ENCODE results near the gene AGAP1.

AGAP1 gene

DNA sequence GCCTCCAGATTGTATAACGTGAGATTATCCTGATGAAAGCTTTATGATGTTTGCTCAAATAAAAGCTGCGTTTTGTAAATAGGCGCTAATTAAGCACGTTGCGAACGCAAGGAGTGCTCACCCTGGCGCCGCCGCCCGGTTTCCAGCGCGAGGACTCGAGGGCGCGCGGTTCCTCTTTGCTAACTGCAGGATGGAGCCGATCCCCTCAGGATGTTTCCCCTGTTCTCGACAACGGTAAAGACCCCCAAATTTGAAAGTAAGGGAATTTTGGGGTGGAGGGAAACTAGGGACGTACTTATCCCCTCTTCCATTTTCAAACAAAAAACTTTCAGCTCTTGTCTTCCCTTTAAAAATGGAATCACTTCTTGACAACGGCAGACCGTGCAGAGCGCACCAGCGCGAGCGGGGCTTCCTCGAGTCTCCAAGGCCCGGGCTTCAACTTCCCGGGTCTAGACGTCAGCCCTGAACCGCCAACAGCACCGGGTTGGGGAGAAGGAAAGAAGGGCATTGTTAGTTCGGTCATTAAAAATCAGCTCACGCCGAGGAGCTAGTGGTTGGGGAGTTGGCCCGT lies 675.4 kb downstream of the AGAP1 start:
- no peak for DNase-seq

DNA sequence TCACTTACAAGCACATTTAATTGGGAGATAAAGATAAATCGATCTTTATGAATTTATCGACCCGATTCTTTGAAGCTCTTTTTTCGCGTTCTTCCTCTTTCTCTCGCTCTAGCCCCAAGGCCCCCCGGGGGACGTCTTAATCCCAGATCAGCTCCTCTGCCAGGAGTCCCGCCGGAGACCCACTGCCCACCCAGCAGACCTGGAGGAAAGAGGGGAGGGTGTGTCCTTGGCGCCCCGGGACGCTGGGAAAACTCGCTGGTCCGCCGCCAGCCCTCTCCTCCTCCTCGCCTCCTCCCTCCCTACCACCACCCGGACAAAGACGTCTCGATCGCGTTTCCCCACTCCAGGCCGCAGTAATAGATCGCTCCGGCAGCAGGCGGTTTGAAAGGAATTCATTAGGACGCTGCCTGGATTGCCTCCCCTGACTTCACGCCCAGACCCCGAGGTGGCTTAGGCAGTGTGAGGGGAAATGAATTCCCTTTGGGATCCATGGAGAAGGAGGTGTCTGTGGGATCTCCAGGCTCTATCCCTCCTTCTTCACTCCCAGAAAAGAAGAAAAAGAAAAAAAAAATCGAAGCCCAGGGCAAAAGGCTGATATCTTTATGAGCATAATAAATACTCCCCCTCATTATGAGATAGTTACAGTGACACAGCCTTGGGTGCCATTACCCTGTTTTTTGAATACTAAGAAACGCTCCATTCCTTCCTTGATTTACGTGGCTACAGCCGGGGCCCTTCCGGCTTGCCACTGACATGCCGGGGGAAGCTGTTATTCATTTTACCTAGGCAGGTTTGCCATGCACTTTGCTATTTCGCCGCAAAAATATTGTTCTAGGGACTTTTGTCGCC lies 676.1 kb downstream of the AGAP1 start:
- no peak for DNase-seq

DNA sequence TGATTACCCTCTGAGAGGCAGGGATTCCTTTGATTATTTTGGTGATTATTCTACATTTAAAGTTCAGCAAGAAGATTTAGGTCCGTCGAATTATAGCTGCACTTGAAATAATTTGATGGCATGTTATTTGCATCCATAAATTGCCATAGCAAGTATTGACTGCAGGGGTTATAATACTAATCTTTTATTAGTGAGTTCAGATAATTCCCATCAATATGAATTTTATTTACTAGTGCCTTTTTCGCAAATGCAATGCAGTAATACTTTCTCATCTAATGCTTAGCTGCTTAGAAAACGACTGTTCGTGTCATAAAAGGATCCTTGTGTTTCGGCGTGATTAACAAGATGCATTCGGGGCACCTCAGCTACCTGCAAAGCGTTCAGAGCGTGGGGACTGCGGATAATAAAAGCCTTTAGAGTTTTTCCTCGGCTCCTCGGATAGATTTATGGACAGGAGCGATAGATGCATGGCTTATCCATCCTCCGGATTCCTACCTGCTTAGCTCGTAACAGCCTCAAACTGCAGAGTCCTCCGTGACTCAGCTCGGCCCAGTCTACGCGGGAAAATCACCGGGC lies 676.8 kb downstream of the AGAP1 start:
- DNase-seq = no peak

DNA sequence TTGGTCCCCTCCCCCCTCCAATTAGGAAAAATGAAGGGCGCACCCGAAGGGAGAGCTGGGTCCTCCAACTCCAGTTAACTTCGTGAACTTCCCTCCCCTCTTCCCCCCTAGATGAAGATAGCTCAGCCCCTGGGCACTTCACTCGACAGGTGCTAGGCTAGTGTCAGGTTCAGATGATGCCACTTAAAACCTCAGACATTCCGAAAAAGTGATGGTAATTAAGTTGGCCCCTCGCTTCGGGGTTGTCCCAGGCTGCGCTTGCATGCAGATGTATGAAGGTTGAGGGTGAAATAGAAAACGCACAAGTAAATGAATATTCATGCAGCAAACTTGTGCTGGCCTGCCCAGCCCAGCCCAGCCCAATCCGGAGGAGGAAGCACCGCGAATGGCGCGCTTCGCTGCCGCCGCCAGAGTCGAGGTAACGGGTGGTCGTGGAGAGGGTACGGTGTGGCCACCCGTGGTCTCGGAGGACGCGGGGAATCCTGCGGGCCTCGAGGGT lies 677.4 kb downstream of the AGAP1 start:
- DNase-seq = no peak

DNA sequence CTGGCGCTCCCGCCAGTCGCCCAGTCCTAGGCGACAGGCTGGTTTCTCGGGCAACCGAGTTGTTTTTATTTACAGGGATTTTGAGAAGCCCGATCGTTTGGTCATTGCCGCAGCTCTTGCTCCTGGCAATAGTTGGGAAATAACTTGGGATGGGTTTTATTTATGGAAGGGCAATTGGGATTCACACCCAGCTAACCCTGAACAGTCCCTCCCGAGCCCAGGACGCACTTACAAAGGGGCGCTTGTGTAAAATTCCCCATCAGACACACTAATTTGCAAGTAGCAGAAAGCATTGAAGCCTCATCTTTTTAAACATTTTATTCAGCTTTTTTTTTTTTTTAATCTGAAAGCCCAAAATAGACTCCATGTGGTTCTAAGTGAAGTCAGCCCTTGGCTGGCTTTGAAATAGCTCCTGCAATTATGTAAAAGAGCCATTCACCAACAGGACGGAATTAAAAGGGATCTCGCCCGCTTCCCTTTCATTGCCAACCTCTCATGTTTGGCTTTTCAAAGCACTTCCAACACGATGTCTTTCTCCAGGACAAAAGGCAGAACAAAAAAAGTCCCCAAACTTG lies 677.9 kb downstream of the AGAP1 start:
- DNase-seq = no peak

DNA sequence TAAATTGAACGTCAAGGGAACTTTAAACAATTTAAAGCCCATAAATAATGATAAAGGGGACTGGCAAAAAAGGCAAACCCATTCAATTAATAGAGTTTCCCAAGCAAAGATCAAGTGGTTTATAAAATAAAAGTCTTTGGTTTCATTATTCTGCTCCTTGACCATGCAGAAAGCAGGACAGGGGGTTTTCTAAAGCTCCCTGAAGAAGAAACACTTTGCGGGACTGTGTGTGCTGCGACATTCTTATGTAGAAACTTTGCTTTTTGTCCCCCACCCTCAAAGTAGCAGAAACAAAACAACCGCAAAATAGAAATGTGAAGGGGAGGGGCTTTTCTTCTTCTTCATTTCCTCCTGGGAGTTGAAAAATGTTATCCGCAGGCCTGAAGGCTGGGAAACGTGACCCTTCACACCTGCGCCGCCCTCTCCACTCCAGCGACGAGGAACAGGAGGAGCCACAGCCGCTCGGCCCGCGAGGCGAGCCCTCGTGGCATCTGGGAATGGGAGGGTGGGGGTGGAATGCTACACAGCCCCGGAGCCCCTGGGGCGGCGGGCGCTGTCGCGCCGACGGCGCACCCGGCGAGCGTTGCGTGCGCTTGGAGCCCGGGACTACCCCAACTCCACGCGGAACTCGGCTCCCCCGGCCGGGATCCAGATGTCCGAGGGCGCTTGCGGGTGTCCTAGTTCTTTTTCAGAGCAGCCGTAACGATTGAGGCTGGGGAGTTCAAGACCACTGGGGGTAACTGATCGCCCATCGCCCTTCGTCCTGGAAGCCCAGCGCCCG lies 678.6 kb downstream of the AGAP1 start:
- no peak for DNase-seq

DNA sequence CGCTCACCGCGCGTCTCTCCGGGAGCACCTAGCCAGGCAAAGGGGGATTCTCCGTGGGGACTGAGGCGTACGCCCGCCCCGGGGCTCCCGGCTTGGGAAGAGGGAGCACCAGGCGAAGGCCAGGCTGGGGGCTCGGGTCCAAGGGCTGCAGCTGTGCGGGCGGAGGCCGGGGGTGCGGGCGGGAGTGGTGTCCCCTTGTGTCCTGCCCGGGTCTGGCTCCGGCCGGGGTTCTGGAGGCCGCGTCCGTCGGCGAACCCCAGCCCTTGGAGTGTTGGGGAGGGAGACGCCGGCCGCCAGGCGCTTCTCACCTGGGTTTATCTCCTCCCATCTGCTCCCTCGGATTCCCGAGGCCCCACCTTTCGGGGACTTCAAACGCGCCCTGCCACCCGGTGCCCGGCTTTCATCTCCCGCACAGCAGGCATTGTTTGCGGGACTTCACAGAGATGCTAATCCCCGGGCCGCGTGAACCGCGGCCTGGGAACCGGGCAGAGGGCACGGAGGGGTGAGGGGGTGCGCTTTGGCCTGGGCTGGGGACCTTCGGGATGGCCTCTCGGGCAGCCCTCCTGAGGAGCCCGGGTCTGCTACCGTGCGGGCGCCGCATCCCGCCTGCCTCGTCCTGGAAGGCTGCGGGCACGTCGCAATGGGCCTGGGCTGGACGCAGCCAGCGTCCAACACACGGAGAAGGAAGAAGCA lies 679.3 kb downstream of the AGAP1 start:
- no peak for DNase-seq

DNA sequence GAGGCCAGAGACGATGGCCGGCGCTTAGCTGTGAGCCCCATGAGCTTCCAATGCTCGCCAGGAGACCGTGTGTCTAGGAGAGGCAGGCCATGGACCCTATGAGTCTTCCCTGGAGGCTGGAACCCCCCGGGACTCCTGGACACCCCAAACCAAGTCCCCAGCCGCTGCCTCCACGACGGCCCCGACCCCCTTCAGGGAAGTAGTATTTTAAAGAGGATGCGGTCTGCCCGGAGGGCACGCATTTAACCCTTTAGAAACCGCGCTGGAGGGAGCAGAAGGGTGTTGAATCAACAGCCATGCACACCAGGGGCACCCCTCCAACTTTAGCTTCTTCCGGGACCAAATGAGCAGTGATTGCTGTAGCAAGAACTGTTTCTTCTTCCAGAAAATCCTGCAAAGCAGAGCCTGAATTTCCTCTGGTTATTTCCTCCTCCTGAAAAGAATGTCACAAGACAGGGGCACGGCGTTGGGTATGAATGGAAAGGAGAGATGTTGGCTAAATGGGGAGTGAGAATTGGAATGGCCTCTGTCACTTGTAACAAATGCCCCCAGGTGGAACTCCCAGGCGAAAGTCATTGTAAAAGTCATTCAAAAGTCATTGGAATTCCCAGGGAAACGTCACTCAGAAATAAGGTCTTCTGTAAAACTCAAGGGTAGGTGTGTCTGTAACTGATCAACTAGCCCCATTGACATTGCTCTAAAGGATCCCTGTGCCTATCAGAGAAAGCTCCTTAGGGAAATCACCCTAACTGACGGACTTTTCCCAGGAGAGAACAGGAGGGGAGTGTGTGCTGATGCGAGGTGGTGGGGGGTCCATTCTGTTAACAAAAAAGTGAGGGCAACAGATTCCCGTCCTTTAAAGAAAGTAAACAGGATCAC lies 680.1 kb downstream of the AGAP1 start:
- no peak for DNase-seq

DNA sequence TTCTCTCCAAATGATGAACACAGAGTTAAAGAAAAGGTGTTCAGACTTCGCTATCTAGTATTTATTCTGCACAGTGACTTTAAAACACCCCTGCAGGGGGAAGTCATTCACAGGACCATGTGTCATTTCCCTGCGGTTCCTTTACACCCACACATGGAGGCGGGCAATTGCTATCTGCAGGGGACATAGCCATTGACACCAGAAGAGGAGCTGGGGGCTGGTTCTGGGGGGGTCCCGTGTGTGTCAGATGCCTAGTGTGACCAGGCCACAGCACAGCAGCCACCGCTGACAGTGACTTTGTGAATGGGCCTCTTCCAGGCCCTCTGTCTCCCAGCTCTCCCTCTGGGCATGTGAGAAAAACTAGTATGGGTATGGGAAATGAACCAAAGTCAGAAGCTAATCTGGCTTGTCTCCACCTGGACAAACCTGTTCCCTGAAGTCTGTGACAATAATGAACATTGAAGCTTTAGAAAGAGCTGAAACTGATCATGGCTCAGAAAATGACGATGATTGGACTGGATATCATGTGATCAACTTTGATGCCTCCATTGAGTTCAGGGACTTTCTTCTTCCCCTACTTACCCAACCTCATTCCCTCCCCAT lies 681.8 kb downstream of the AGAP1 start:
- DNase-seq = no peak

DNA sequence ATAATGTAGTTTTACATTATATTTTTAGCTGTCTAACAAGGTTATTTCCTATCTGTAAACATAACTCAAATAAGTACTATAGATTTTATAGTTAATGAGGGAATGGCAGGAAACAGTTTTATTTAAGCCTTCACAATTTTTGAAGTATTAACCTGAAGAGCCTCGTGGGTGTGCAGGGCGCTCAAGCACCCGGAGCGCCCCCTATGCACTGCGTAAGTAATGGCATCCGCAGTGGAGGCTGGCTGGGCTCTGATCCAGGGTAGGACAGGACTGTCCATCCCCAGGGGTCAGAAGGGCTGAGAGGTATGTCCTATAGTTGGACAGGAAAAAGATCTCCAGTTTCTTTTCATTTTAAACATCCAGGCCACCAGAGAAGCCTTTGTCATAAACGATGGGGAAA lies 682.6 kb downstream of the AGAP1 start:
- no peak for DNase-seq

DNA sequence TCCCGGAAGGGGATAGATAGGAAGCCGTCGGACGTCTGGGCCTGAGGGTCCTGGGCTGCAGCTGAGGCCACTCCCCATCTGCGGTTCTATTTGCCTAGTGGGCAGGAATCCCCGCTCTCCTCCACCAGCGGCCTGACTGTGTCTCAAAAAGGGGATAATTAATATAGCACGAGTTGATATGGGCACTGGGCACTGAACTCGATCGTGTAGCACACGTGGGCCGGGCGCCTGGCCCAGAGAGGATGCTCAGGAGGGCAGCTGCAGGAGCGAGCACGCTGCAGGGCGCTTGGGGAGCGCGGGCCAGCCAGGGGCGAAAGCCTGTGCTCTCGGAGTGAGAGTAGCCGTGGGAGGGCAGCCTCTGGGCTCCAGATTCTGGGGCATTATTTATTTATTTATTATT lies 683.1 kb downstream of the AGAP1 start:
- no peak for DNase-seq

DNA sequence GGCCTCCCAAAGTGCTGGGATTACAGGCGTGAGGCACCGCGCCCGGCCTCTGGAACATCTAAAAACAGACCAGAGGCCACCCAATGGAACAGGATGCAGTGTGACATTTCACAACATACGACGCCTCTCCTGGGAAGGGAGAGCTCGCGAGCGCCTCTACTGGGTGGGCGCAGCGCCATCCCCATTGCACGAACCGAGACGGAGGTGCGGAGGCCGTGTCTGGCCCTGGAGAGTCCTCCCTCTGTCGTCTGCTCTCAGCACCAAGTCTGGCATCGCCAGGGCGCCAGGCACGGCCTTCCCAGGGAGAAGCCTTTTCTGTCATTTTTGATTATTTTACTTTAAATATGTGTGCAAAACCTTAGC lies 683.7 kb downstream of the AGAP1 start:
- DNase-seq = peak; percentile 9

DNA sequence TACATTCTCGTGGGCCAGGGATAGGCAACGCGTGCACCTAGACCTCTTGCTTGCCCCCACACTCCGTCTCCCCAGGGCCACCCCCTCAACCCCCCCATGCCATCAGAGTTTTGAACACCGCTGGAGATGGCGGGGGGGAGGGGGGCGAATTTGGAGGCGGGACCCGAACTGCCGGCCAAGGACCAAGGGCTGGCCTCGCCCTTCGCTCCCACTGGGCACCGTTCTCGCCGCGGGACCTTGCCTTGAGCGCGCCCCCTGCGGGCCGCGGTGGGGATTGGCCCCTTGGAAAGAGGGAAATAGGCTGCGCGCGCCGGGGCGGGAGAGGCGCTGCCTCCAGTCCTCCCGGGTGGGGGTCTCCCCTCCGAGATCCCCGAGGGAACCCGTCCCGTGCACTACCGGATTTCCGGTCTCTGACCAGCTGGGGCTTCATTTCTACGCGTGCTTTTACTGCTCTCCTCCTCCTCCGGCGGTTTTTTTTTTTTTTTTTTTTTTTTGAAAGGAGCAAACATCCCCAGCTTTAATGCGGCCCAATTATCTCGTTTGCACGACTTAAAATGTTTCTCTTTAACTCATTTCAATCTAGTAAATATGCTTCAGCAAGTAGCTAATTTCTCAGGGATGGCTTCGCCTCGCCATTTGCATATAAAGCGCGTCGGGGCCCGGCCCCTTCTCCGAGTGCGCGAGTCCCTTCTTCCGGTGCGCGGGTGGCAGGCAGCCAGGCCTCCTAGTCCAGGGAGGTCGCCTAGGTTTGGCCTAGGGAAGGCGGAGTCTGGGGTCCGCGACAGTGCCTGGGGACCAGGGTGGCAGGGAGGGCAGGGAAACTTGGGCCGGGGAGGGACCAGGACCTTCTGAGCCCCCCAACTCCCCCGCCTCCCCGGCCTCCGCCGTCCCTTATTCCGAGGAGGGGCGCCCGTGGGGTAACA lies 684.4 kb downstream of the AGAP1 start:
- peak; percentile 71 for DNase-seq

DNA sequence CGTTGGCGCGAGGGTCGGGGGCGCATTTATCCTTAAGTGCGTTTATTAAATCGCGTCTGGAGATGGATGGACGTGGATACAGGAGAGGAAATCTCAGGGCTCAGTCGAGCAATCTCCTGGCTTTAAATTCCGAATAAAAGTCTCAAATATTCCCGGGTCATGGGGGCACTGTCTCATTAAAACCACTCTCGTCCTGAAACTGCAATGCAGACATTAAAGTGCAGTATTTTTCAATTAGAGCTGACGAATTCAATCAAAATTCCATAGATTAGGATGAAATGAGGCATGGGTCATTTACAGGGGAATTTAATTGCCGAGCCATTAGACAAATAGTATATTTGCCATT lies 685.0 kb downstream of the AGAP1 start:
- no peak for DNase-seq

DNA sequence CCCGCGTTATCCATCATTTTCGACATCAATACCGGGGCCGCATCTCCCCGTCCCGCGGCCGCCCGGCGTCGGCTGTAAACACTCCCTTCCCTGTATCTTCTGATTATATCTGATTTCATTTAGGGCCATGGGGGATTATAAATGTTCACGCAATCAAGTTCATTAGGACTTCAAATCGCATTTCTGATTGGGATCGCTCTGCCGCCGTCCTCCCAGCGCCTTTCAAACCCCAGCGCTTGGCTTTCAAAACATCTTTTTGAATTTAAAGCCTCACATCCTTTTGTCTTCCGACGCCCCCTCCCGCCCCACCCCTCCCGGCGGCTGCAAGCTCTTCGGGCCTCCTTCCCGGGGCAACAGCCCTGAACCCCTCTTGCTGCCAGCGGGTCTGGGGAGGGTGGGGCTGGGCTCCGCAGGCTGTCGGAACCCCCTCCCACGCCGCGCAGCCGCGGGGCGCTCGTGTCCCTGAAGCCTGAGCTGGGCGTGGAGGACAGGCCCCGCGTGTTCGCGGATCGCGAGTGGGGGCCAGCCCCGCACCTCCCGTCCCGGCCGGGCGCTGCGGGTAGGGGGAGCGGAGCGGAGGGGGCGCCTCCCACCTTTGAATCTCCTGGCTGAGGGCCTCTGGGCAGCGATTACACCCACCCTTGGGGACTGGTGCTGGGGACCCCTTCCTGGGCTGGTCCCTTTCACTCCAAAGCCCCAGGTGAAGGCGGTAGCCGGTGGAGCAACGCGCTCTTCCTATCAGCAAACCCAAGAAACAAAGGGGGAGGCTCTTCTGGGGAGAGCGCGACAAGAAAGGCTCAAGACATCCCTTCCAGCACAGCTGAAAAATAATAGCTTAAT lies 685.6 kb downstream of the AGAP1 start:
- no peak for DNase-seq

DNA sequence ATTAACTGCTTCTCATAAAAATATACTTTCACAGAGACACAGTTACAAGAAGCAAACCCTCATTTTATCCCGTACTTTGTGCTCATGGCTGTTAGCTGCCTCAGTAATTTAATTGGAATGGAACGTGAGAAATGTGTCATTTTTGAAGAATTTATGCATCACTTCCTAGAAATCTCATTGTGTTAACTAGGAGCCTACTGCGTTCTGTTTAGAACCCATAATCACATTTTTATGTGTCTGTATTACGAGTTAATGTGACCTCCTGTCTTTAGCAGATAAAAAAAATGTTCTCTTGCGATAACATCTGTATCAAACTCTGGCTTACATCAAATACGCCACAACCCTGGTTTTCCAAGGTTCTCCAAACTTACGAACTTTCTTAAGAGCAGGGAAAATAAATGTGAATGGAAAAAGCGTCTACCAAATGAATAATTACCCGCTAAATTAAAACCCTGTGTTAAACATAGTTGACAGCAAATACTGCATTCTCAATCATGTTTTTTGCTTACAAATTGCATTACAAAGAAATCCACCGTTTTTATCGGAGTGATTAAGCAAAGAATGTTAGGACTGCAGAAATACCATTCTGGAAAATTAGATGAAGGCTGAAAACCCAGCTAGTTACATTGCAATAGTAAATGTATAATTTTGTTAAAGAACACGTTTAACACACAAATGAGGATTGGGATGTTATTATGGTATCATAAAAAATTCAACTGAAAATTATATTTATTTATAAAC lies 686.4 kb downstream of the AGAP1 start:
- DNase-seq = no peak

DNA sequence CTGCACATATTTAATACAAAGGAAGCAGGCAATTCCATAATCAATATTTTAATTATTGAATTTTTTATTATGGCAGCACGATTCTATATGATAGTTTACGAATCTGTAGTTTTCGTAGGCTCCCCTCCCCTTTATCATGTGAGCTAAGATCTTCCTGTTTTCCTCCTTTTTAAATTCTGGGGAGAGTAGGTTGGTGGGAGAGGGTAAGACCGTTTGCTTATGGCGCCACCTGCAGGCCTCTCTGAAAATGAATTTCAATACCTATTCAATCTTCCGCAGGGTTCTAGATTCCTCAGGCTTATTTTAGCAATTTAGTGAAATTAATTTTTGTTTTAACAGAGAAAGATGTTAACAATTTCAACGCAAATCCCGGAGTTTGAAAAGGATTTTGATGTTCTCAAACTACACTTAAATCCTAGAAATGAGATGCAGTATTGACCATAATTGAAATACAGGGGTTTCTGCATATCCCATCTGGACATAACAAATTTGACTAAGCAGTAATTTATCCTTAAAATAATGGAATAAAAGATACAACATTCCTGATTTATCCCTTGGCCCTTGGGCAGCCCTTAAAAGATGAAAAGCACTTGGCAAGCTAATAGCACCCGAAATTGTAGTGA lies 687.1 kb downstream of the AGAP1 start:
- peak; percentile 46 for DNase-seq
